ENCODE measurements around the gene MARCHF3.

DNA sequence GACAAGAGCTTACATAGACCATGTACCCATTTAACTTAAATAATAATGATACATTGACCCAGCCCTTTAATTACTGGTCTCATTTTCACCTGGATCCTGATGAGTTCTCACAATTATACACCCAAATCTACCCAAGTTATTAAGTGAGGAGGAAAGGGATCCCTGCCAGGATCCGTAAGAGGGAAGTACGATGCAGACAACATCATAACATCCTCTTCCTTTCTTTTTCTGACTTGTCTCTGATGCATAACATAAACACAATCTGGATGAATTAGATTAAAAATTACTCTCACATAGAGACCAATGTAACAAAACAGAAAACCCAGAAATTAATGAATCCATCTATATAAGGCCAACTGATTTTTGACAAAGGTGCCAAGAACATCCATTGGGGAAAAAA is 17.0 kb downstream of the MARCHF3 start:
- TF ChIP-seq TARDBP (IDR thresholded peaks at IDR 0.05) (no peak), NFRKB (IDR thresholded peaks at IDR 0.05) (no peak), FOXA1 (IDR thresholded peaks at IDR 0.05) (no peak)
